Lung (tissue), 12 donors: ENCODE measurements around the gene RPL13A. TPM values are rescaled to one million over a fixed set of nuclear protein-coding genes. Genes with fewer than 3 reads are reported as not detected.

Experiments used
- ATAC-seq: fragments of 200-7000 bp; cut with Tn5 transposase; one replicate; pipeline ENCODE4 v1.9.1; 2020; ENCODE audit warnings: moderate number of reproducible peaks; ENCODE audit not compliant: insufficient read depth, low FRiP score
- DNase-seq, 3 donors: peaks; one replicate each; pipeline ENCODE4 v3.0.0-alpha.2; 2013 to 2017
- H3K27ac ChIP-seq, 2 donors: one replicate each; pipeline ENCODE4 v1.5.1; 2013; ENCODE audit warnings: mild to moderate bottlenecking in 2 of 2, moderate library complexity in 2 of 2, control low read depth in 1 of 2, inconsistent platforms in 1 of 2, low read depth in 1 of 2, low read length in 1 of 2
- H3K27me3 ChIP-seq, 3 donors: one replicate each; pipeline ENCODE4 v1.5.1; 2013; ENCODE audit warnings: low read length in 2 of 3; ENCODE audit not compliant: control insufficient read depth in 3 of 3, insufficient read depth in 3 of 3
- H3K36me3 ChIP-seq, 4 donors: one replicate each; pipeline ENCODE4 v1.5.1; 2013; ENCODE audit warnings: low read length in 4 of 4, mild to moderate bottlenecking in 1 of 4, moderate library complexity in 1 of 4; ENCODE audit not compliant: control insufficient read depth in 4 of 4, insufficient read depth in 4 of 4
- H3K4me1 ChIP-seq, 5 donors: one replicate each; pipeline ENCODE4 v1.5.1; 2013; ENCODE audit warnings: low read length in 5 of 5, mild to moderate bottlenecking in 2 of 5, moderate library complexity in 1 of 5; ENCODE audit not compliant: control insufficient read depth in 5 of 5, insufficient read depth in 5 of 5
- H3K4me3 ChIP-seq: one replicate; pipeline ENCODE4 v1.5.1; 2013; ENCODE audit warnings: mild to moderate bottlenecking, control low read depth, moderate library complexity
- H3K9ac ChIP-seq, 2 donors: one replicate each; pipeline ENCODE4 v1.5.1; 2013; ENCODE audit warnings: low read length in 2 of 2, control low read depth in 1 of 2; ENCODE audit not compliant: insufficient read depth in 1 of 2
- H3K9me3 ChIP-seq, 4 donors: one replicate each; pipeline ENCODE4 v1.5.1; 2013; ENCODE audit warnings: low read length in 3 of 4, mild to moderate bottlenecking in 1 of 4, moderate library complexity in 1 of 4; ENCODE audit not compliant: control insufficient read depth in 4 of 4, insufficient read depth in 3 of 4
- CTCF ChIP-seq: IDR thresholded peaks from 2 replicates; pipeline ENCODE4 v1.5.1; 2012; ENCODE audit warnings: mild to moderate bottlenecking; ENCODE audit errors: control extremely low read depth, extremely low read depth
- WGBS, 2 donors: extraction: QIAGEN DNeasy Blood & Tissue Kit; methylation state at CpG; one replicate each; pipeline ENCODE4 v1.1.7; 2013; 5-methylcytosine and 5-hydroxymethylcytosine counted together
- polyA plus RNA-seq, 2 donors: library from polyadenylated mRNA; stranded (reverse); fragments of 200-250 nt; gene quantifications; one replicate each; pipeline ENCODE4 v1.2.1, GENCODE V29; 2013
- total RNA-seq, 2 donors: library from RNA; depleted of rRNA in 1 of 2; stranded (reverse); fragments of >200 nt in 1 of 2; gene quantifications; one replicate each; pipeline ENCODE4 v1.2.1, GENCODE V29; 2014 to 2021
- donor health status: control.
- donor health status: control.
- donor health status: Bipolar disorder and iron deficiency.
- donor health status: healthy.
- donor health status: DM: yes; HTN: yes; CAD: no.

The RPL13A gene
- total and polyA plus RNA-seq, 4 donors: 1,499 to 2,816 (median 2,481) TPM

GRCh38 chr19:49497789-49498103 lies 10.3 kb downstream of the RPL13A start:
- DNase-seq (no peak), ATAC-seq (no peak)
- peak overlapping the region in 1 of 2 donors; percentile 58 for H3K27ac ChIP-seq
- peak overlapping the region in 1 of 2 donors; percentile 99 for H3K9ac ChIP-seq
- 87 to 95% methylated on average over 12 of the region's 12 CpGs for WGBS, 2 donors
- no peaks in the 10 kb centered on the region for H3K9me3 ChIP-seq
- H3K36me3 ChIP-seq: peaks cover 7 to 31% (median 24%) of the 10 kb centered on the region in 4 donors
- peaks cover 0 to 21% (median 12%) of the 10 kb centered on the region in 5 donors for H3K4me1 ChIP-seq
- TF ChIP-seq CTCF: no peak
- peak overlapping the region; percentile 7 for H3K4me3 ChIP-seq
- H3K27me3 ChIP-seq: no peaks in the 10 kb centered on the region

DNA sequence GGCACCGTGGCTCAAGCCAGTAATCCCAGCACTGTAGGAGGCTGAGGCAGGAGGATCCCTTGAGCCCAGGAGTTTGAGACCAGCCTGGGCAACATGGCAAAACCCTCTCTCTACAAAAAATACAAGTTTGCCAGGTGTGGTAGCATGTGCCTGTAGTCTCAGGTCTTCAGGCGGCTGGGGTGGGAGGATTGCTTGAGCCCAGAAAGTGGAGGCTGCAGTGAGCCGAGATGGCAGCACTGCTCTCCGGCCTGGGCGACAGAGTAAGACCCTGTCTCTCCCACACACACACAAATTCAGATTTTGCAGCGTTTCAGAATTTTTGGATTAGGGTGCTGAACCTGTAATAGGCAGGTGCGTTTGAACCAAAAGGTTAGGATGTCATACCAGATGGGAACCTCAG lies 11.1 kb downstream of the RPL13A start:
- no peak for TF ChIP-seq CTCF
- Histone ChIP-seq H3K36me3 (peaks cover 5 to 31% (median 22%) of the 10 kb centered on the region in 4 donors), H3K4me3 (no peak overlapping the region), H3K4me1 (peaks cover 0 to 28% (median 12%) of the 10 kb centered on the region in 5 donors), H3K9ac (no peak overlapping the region), H3K9me3 (no peaks in the 10 kb centered on the region), H3K27me3 (no peaks in the 10 kb centered on the region), H3K27ac (no peak overlapping the region)
- WGBS, 2 donors: 83 to 90% methylated on average over 7 of the region's 7 CpGs
- ATAC-seq (no peak), DNase-seq (no peak)

GRCh38 chr19:49499030-49499670 lies 11.7 kb downstream of the RPL13A start:
- ATAC-seq: no peak
- Histone ChIP-seq H3K36me3 (peaks cover 5 to 31% (median 22%) of the 10 kb centered on the region in 4 donors), H3K27me3 (no peaks in the 10 kb centered on the region), H3K4me3 (no peak overlapping the region), H3K9me3 (no peaks in the 10 kb centered on the region), H3K27ac (peak overlapping the region in 1 of 2 donors; percentile 43), H3K4me1 (peaks cover 0 to 33% (median 12%) of the 10 kb centered on the region in 5 donors), H3K9ac (no peak overlapping the region)
- TF ChIP-seq CTCF: no peak
- 73 to 84% methylated on average over 19 of the region's 19 CpGs for WGBS, 2 donors
- DNase-seq: no peak
